H1 (cell line): ENCODE results near the gene RPS29. TPM values are rescaled to one million over a fixed set of nuclear protein-coding genes. Genes with fewer than 3 reads are reported as not detected.

Experiments used
- CTCF ChIA-PET: fragments of 300-600 bp; sonication (Branson Sonifier 250); formaldehyde crosslinking; loops from one replicate; lab custom pipeline; 2021; ENCODE audit not compliant: partially characterized antibody; lab: Charles Lee
- POLR2A ChIA-PET: fragments of 300-600 bp; sonication (Branson Sonifier 250); formaldehyde crosslinking; loops from one replicate; lab custom pipeline; 2021; ENCODE audit warnings: inconsistent platforms; ENCODE audit not compliant: partially characterized antibody; lab: Charles Lee
- DNase-seq, 2 experiments: peaks; one replicate each; pipeline versions ENCODE4 v3.0.0 to v3.0.0-alpha.2; 2010 to 2022; ENCODE audit warnings: low spot score in 2 of 2, low read depth in 1 of 2, mixed read lengths in 1 of 2
- FAIRE-seq: peaks from 2 replicates; lab custom pipeline; 2011; peaks lifted over from hg19 to GRCh38; lab: Jason Lieb, UNC
- H2AFZ ChIP-seq: 2 replicates; pipeline ENCODE4 v1.8.1; 2012; ENCODE audit warnings: low read length, inconsistent platforms
- H2AK5ac ChIP-seq: 2 replicates; pipeline ENCODE4 v1.6.1; 2013; ENCODE audit warnings: low read depth, low read length
- H2BK120ac ChIP-seq: replicated peaks from 2 replicates; pipeline ENCODE3; 2013; ENCODE audit warnings: low read depth, low read length, inconsistent platforms
- H2BK12ac ChIP-seq: 2 replicates; pipeline ENCODE4 v1.6.1; 2013; ENCODE audit warnings: low read depth, low read length
- H2BK15ac ChIP-seq: 2 replicates; pipeline ENCODE4 v1.6.1; 2013; ENCODE audit warnings: low read length
- H2BK20ac ChIP-seq: 2 replicates; pipeline ENCODE4 v1.6.1; 2013; ENCODE audit warnings: low read length
- H2BK5ac ChIP-seq: 2 replicates; pipeline ENCODE4 v1.6.1; 2013; ENCODE audit warnings: low read depth, low read length
- H3K14ac ChIP-seq: 2 replicates; pipeline ENCODE4 v1.6.1; 2013; ENCODE audit warnings: inconsistent platforms; ENCODE audit not compliant: insufficient read length
- H3K18ac ChIP-seq: 2 replicates; pipeline ENCODE4 v1.6.1; 2013; ENCODE audit warnings: low read length; ENCODE audit errors: extremely low read depth
- H3K23ac ChIP-seq: 2 replicates; pipeline ENCODE4 v1.6.1; 2013; ENCODE audit warnings: inconsistent platforms; ENCODE audit not compliant: insufficient read length
- H3K23me2 ChIP-seq: 2 replicates; pipeline ENCODE4 v1.6.1; 2013; ENCODE audit warnings: low read depth, low read length
- H3K27ac ChIP-seq: 2 replicates; pipeline ENCODE4 v1.6.1; 2011; ENCODE audit warnings: low read depth, low read length, inconsistent platforms
- H3K27me3 ChIP-seq, 4 experiments: replicated peaks in 1 of 4; 1 replicate in 1 of 4; 2 replicates in 3 of 4; pipeline versions ENCODE4 v1.6.1 to v1.8.1; 2011 to 2013; ENCODE audit warnings: low read length in 3 of 4, mild to moderate bottlenecking in 3 of 4, inconsistent platforms in 2 of 4, mixed read lengths in 2 of 4, moderate library complexity in 1 of 4; ENCODE audit not compliant: control insufficient read depth in 3 of 4, insufficient read depth in 3 of 4; ENCODE audit errors: extremely low read depth in 1 of 4
- H3K36me3 ChIP-seq, 4 experiments: 2 replicates each; pipeline versions ENCODE4 v1.6.1 to v1.8.1; 2011 to 2013; ENCODE audit warnings: mild to moderate bottlenecking in 4 of 4, low read length in 3 of 4, moderate library complexity in 2 of 4, control low read depth in 1 of 4, inconsistent platforms in 1 of 4; ENCODE audit not compliant: insufficient read depth in 4 of 4, control insufficient read depth in 2 of 4
- H3K4ac ChIP-seq: replicated peaks from 2 replicates; pipeline ENCODE3; 2013; ENCODE audit warnings: low read length, low read depth, mixed read lengths, inconsistent platforms; ENCODE audit not compliant: insufficient read length
- H3K4me1 ChIP-seq, 4 experiments: replicated peaks in 1 of 4; 1 replicate in 1 of 4; 2 replicates in 3 of 4; pipeline versions ENCODE4 v1.6.1 to v1.8.1; 2011 to 2013; ENCODE audit warnings: low read length in 3 of 4, inconsistent platforms in 2 of 4, mixed read lengths in 1 of 4; ENCODE audit not compliant: insufficient read depth in 4 of 4, control insufficient read depth in 3 of 4
- H3K4me2 ChIP-seq, 2 experiments: 2 replicates each; pipeline versions ENCODE4 v1.6.1 to v1.8.1; 2011 to 2013; ENCODE audit warnings: low read depth in 2 of 2, low read length in 2 of 2, control low read depth in 1 of 2, inconsistent platforms in 1 of 2, mild to moderate bottlenecking in 1 of 2; ENCODE audit not compliant: insufficient read depth in 1 of 2
- H3K4me3 ChIP-seq, 4 experiments: fragments of 200-600, 300-600 bp in 1 of 4; sonication (generic), shearing (Covaris generic), sonication (Bioruptor Twin) in 1 of 4; 2 replicates each; pipeline versions ENCODE4 v1.5.1 to v1.8.1; 2011 to 2016; ENCODE audit warnings: low read length in 4 of 4, low read depth in 3 of 4, control low read depth in 2 of 4, inconsistent platforms in 2 of 4, mild to moderate bottlenecking in 2 of 4, mixed read lengths in 1 of 4, moderate library complexity in 1 of 4; ENCODE audit not compliant: insufficient read depth in 2 of 4; ENCODE audit errors: extremely low read depth in 1 of 4
- H3K56ac ChIP-seq: replicated peaks from 2 replicates; pipeline ENCODE3; 2013; ENCODE audit warnings: low read depth, mild to moderate bottlenecking, mixed read lengths, low read length, inconsistent platforms; ENCODE audit not compliant: insufficient read length
- H3K79me1 ChIP-seq: 2 replicates; pipeline ENCODE4 v1.6.1; 2013; ENCODE audit warnings: low read depth, low read length, control low read depth
- H3K79me2 ChIP-seq, 2 experiments: 2 replicates each; pipeline versions ENCODE4 v1.6.1 to v1.8.1; 2012 to 2013; ENCODE audit warnings: low read length in 2 of 2, mild to moderate bottlenecking in 2 of 2, inconsistent platforms in 1 of 2; ENCODE audit not compliant: insufficient read depth in 2 of 2, control insufficient read depth in 1 of 2
- H3K9ac ChIP-seq, 4 experiments: replicated peaks in 1 of 4; 1 replicate in 1 of 4; 2 replicates in 3 of 4; pipeline versions ENCODE4 v1.6.1 to v1.8.1; 2011 to 2013; ENCODE audit warnings: low read depth in 3 of 4, low read length in 3 of 4, control low read depth in 2 of 4, mild to moderate bottlenecking in 2 of 4, moderate library complexity in 2 of 4, inconsistent platforms in 1 of 4; ENCODE audit errors: extremely low read depth in 1 of 4
- H3K9me3 ChIP-seq, 2 experiments: 2 replicates each; pipeline versions ENCODE4 v1.6.1 to v1.8.1; 2012 to 2013; ENCODE audit warnings: mild to moderate bottlenecking in 2 of 2, moderate library complexity in 2 of 2, control low read depth in 1 of 2, inconsistent platforms in 1 of 2, low read depth in 1 of 2, low read length in 1 of 2, mixed read lengths in 1 of 2; ENCODE audit not compliant: insufficient read depth in 2 of 2
- H4K20me1 ChIP-seq, 2 experiments: replicated peaks in 1 of 2; 2 replicates each; pipeline versions ENCODE3 to v1.8.1; 2011 to 2013; ENCODE audit warnings: inconsistent platforms in 2 of 2, low read length in 2 of 2, mild to moderate bottlenecking in 1 of 2; ENCODE audit not compliant: insufficient read depth in 2 of 2, control insufficient read depth in 1 of 2
- H4K5ac ChIP-seq: 2 replicates; pipeline ENCODE4 v1.6.1; 2013; ENCODE audit warnings: low read length, low read depth, mixed read lengths, inconsistent platforms; ENCODE audit not compliant: insufficient read length
- H4K8ac ChIP-seq: 2 replicates; pipeline ENCODE4 v1.8.0; 2013; ENCODE audit warnings: mild to moderate bottlenecking, moderate library complexity, low read length, inconsistent platforms; ENCODE audit not compliant: insufficient read depth; ENCODE audit errors: extremely low read depth
- H4K91ac ChIP-seq: replicated peaks from 2 replicates; pipeline ENCODE3; 2013; ENCODE audit warnings: low read length, mixed read lengths, inconsistent platforms; ENCODE audit not compliant: insufficient read length
- BRCA1 ChIP-seq: IDR thresholded peaks from 2 replicates; pipeline ENCODE4 v1.6.1; 2012; ENCODE audit warnings: low read depth, low read length, improper control_type of control experiment
- CEBPB ChIP-seq: IDR thresholded peaks from 2 replicates; pipeline ENCODE4 v1.6.1; 2012; ENCODE audit warnings: low read depth, low read length
- POLR2A ChIP-seq, 2 experiments: IDR thresholded peaks; 1 replicate in 1 of 2; 2 replicates in 1 of 2; pipeline ENCODE4 v1.6.1; 2011; ENCODE audit warnings: low read depth in 2 of 2, low read length in 2 of 2, mild to moderate bottlenecking in 2 of 2; ENCODE audit errors: control extremely low read depth in 1 of 2
- POLR2AphosphoS5 ChIP-seq: IDR thresholded peaks from 2 replicates; pipeline ENCODE4 v1.6.1; 2011; ENCODE audit warnings: low read depth, low read length
- WGBS, 2 experiments: shearing (Covaris generic) in 1 of 2; methylation state at CpG; one replicate each; pipeline versions ENCODE4 v1.1.6 to v1.1.7; 2013 to 2015; ENCODE audit warnings: low lambda C conversion rate in 2 of 2, mixed read lengths in 2 of 2, inconsistent platforms in 1 of 2, low coverage in 1 of 2, missing lambda C conversion rate in 1 of 2; ENCODE audit not compliant: insufficient replicate concordance in 2 of 2, insufficient coverage in 1 of 2, insufficient read length in 1 of 2; ENCODE audit errors: extremely low coverage in 1 of 2, missing lambda C conversion rate in 1 of 2; 5-methylcytosine and 5-hydroxymethylcytosine counted together
- polyA plus RNA-seq, 7 experiments: library from polyadenylated mRNA; depleted of rRNA in 3 of 7; stranded (reverse) in 5 of 7; unstranded in 2 of 7; fragments of >200 nt in 5 of 7; fragments of 200-250 nt in 2 of 7; gene quantifications; 1 replicate in 5 of 7; 2 replicates in 1 of 7; 4 replicates in 1 of 7; pipeline versions ENCODE4 v1.2.1 to v1.2.3, GENCODE V29; 2011 to 2013; ENCODE audit warnings: missing spikeins in 2 of 7, mixed read lengths in 2 of 7
- total RNA-seq: library from RNA; stranded (reverse); fragmentation: NEBNext Ultra II Directional; extraction: Animal tissue kit (Norgen Biotek cat#: 25700); gene quantifications from 2 replicates; pipeline ENCODE4 v1.2.1, GENCODE V29; 2021

Gene RPS29
- total and polyA plus RNA-seq, 2 of the 8 experiments (the other 6 are each of a cell fraction or from before 2014, with no cell fraction given), result 2,193 to 23,165 TPM

DNA sequence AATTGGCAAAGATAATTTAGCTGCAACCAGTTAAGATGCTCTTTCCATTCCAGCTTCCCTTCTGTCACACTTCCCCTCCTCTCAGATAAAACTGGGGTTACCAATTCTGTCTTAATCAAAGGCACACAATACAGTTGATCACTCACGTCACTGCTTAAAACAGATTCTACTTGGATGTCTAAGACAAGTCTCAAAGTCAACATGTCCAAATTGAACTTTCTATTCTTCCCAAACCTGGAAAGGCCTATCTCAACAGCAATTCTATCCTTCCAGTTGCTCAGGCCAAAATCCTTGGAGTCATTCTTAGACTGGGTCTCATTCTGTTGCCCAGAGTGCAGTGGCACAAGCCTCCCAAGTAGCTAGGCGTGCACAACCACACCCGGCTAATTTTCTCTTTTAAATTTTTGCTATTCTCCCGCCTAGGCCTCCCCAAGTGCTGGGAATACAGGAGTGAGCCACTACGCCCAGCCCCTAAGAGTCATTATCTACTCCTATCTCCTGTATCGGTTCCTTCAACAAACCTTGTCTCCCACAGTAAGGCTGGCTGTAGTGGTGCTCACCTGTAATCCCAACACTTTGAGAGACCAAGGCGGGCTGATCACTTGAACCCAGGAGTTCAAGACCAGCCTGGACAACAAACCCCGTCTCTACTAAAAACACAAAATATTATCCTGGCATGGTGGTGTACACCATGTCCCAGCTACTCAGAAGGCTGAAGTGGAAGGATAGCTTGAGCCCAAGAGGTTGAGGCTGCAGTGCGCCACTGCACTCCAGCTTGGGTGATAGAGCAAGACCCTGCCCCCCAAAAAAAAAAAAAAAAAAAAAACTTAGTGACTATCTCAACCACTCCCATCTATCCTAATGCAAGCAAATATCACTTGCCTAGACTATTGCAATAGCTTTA lies 4.7 kb downstream of the RPS29 start:
- peak overlapping the region; percentile 18; the same call in 1 of the 2 replicates for H3K27ac ChIP-seq
- H3K79me1 ChIP-seq, result no peaks in the 10 kb centered on the region
- H2BK12ac ChIP-seq, result no peak overlapping the region
- H3K4me2 ChIP-seq, result no peak overlapping the region; a peak in 2 of 4 replicates
- H3K18ac ChIP-seq, result no peak overlapping the region
- no peak for DNase-seq
- H4K8ac ChIP-seq, result no peak overlapping the region
- peaks cover 18 to 24% of the 10 kb centered on the region in 2 experiments for H4K20me1 ChIP-seq
- WGBS, 2 experiments, result 76% methylated on average over 9 of the region's 9 CpGs; no CpG with 5 or more reads in 1 of the 2 experiments
- no peak overlapping the region for H2BK15ac ChIP-seq
- ChIA-PET POLR2A (interaction anchor here (0.6 to 11.0 kb wide), 14 partner anchors 10 to 1210 kb away, joined by 3 to 169 read pairs (median 5); partner anchors contain the start of genes LRR1, MGAT2 and RPL36AL), CTCF (interaction anchor here (0.5 to 1.3 kb wide), 2 partner anchors 77 kb away, joined by 4 to 8 read pairs; no protein-coding TSS in a partner anchor)
- H3K56ac ChIP-seq, result no peak overlapping the region
- FAIRE-seq, result no peak
- no peak overlapping the region for H4K91ac ChIP-seq
- H3K4ac ChIP-seq, result no peak overlapping the region
- no peak overlapping the region for H4K5ac ChIP-seq
- H2BK5ac ChIP-seq, result no peak overlapping the region
- H3K4me1 ChIP-seq, result peaks cover 0 to 9% (median 5%) of the 10 kb centered on the region in 4 experiments; a peak in 6 of 7 replicates
- H2BK20ac ChIP-seq, result no peak overlapping the region
- peaks cover 0 to 55% (median 26%) of the 10 kb centered on the region in 4 experiments for H3K36me3 ChIP-seq
- peak; percentile 51 for TF ChIP-seq POLR2AphosphoS5
- TF ChIP-seq BRCA1, result no peak
- no peak for TF ChIP-seq CEBPB
- peak in 1 of 2 experiments; percentile 67; a peak in 2 of 3 replicates for TF ChIP-seq POLR2A (IDR thresholded peaks at IDR 0.05; ENCODE audit: control extremely low read depth in 1 of 2, low read depth in 2 of 2, low read length in 2 of 2)
- no peak overlapping the region for H2AFZ ChIP-seq
- no peaks in the 10 kb centered on the region for H3K27me3 ChIP-seq
- H3K23me2 ChIP-seq, result peaks cover 2% of the 10 kb centered on the region
- H3K79me2 ChIP-seq, result peaks cover 25 to 70% of the 10 kb centered on the region in 2 experiments
- H3K4me3 ChIP-seq, result no peak overlapping the region
- no peak overlapping the region for H2BK120ac ChIP-seq
- H3K9me3 ChIP-seq, result no peaks in the 10 kb centered on the region
- no peak overlapping the region for H3K9ac ChIP-seq
- H3K14ac ChIP-seq, result no peak overlapping the region
- no peak overlapping the region for H3K23ac ChIP-seq
- no peak overlapping the region for H2AK5ac ChIP-seq
